K562 (cell line): ENCODE data around the gene KRI1. TPM values are rescaled to one million over a fixed set of nuclear protein-coding genes. Genes with fewer than 3 reads are reported as not detected.

Experiments
- ATAC-seq: fragments of 200-7000 bp; cut with Tn5 transposase; 3 replicates; pipeline ENCODE4 v1.9.1; 2020; ENCODE audit warnings: moderate library complexity
- BruUV-seq: library from RNA; stranded (reverse); fragments of 400-500 nt; replicated peaks from 2 replicates; lab custom pipeline; 2021; lab: Mats Ljungman, UMichigan
- CTCF ChIA-PET: fragments of 300-600 bp; formaldehyde crosslinking; extraction: SDS; loops from one replicate; lab custom pipeline; 2021; ENCODE audit warnings: low intra/inter-chr PET ratio; lab: Yijun Ruan, JAX
- POLR2A ChIA-PET: fragments of 300-600, 350-650 bp; sonication (Branson Sonifier 250); formaldehyde crosslinking; extraction: SDS; loops from one replicate; lab custom pipeline; 2021; ENCODE audit warnings: antibody characterized with exemption, inconsistent platforms; lab: Yijun Ruan, JAX
- DNase-seq, 4 experiments: peaks; one replicate each; pipeline versions ENCODE4 v3.0.0 to v3.0.0-alpha.2; 2011 to 2018; ENCODE audit warnings: low spot score in 3 of 4, mixed read lengths in 3 of 4; ENCODE audit errors: extremely low read depth in 1 of 4
- FAIRE-seq: peaks from 2 replicates; lab custom pipeline; 2011; peaks lifted over from hg19 to GRCh38; lab: Jason Lieb, UNC
- H2AFZ ChIP-seq: 2 replicates; pipeline ENCODE4 v1.6.0; 2011; ENCODE audit warnings: low read depth, low read length, control low read depth, inconsistent platforms
- H3K27ac ChIP-seq: fragments of 200-600 bp; 3 replicates; pipeline ENCODE4 v1.8.0; 2011; ENCODE audit warnings: low read depth, mild to moderate bottlenecking, control low read depth, inconsistent platforms, low read length, moderate library complexity, mixed read lengths; ENCODE audit errors: extremely low read depth
- H3K27me3 ChIP-seq, 2 experiments: fragments of 300-600 bp in 1 of 2; 2 replicates in 1 of 2; 3 replicates in 1 of 2; pipeline versions ENCODE4 v1.6.0 to v1.8.0; 2011; ENCODE audit warnings: inconsistent platforms in 2 of 2, low read length in 2 of 2, mild to moderate bottlenecking in 1 of 2, mixed read lengths in 1 of 2, moderate library complexity in 1 of 2; ENCODE audit not compliant: control insufficient read depth in 2 of 2, insufficient read depth in 2 of 2
- H3K36me3 ChIP-seq: fragments of 300-600 bp; 3 replicates; pipeline ENCODE4 v1.8.0; 2011; ENCODE audit warnings: mild to moderate bottlenecking, low read length, inconsistent platforms; ENCODE audit not compliant: control insufficient read depth, insufficient read depth
- H3K4me1 ChIP-seq, 2 experiments: fragments of 200-600 bp in 1 of 2; replicated peaks in 1 of 2; 2 replicates in 1 of 2; 3 replicates in 1 of 2; pipeline versions ENCODE4 v1.5.1 to v1.8.0; 2011; ENCODE audit warnings: inconsistent platforms in 2 of 2, low read length in 2 of 2, mild to moderate bottlenecking in 1 of 2, mixed read lengths in 1 of 2, moderate library complexity in 1 of 2; ENCODE audit not compliant: control insufficient read depth in 2 of 2, insufficient read depth in 2 of 2
- H3K4me2 ChIP-seq: 2 replicates; pipeline ENCODE4 v1.6.1; 2011; ENCODE audit warnings: low read length, control low read depth, inconsistent platforms, mixed read lengths; ENCODE audit not compliant: insufficient read depth
- H3K4me3 ChIP-seq: fragments of 200-600 bp; sonication (generic), shearing (Covaris generic); 2 replicates; pipeline ENCODE4 v1.5.1; 2016; ENCODE audit warnings: control low read depth, inconsistent platforms
- H3K79me2 ChIP-seq: fragments of 200-600 bp; 3 replicates; pipeline ENCODE4 v1.8.0; 2011; ENCODE audit warnings: low read length, inconsistent platforms; ENCODE audit not compliant: control insufficient read depth, insufficient read depth
- H3K9ac ChIP-seq, 2 experiments: 2 replicates each; pipeline versions ENCODE4 v1.6.0 to v1.6.1; 2011; ENCODE audit warnings: low read depth in 2 of 2, low read length in 2 of 2, control low read depth in 1 of 2, inconsistent platforms in 1 of 2, mild to moderate bottlenecking in 1 of 2, mixed read lengths in 1 of 2; ENCODE audit not compliant: insufficient read depth in 1 of 2
- H3K9me1 ChIP-seq: one replicate; pipeline ENCODE4 v1.6.0; 2011; ENCODE audit warnings: inconsistent platforms, mild to moderate bottlenecking, low read length, moderate library complexity; ENCODE audit not compliant: control insufficient read depth, insufficient read depth
- H3K9me3 ChIP-seq: replicated peaks from 2 replicates; pipeline ENCODE4 v1.5.1; 2011; ENCODE audit warnings: low read depth, low read length, inconsistent platforms; ENCODE audit not compliant: control insufficient read depth, insufficient read depth
- H4K20me1 ChIP-seq: replicated peaks from 2 replicates; pipeline ENCODE4 v1.6.1; 2011; ENCODE audit warnings: low read length, inconsistent platforms, mixed read lengths; ENCODE audit not compliant: control insufficient read depth, insufficient read depth
- C11orf30 ChIP-seq: fragments of 450-650 bp; IDR thresholded peaks from 2 replicates; pipeline ENCODE4 v1.6.1; 2016; ENCODE audit warnings: low read depth, mild to moderate bottlenecking
- CBX1 ChIP-seq: sonication (generic); IDR thresholded peaks from 2 replicates; pipeline ENCODE4 v1.6.1; 2016; ENCODE audit warnings: antibody characterized with exemption, low read depth, mild to moderate bottlenecking
- FOXJ2 ChIP-seq: fragments of 200-800 bp; sonication (Bioruptor generic); IDR thresholded peaks from 2 replicates; pipeline ENCODE4 v1.6.1; 2016; ENCODE audit warnings: missing genetic modification characterization, missing compliant biosample characterization
- KDM1A ChIP-seq, 2 experiments: fragments of 450-650 bp; IDR thresholded peaks; 2 replicates each; pipeline ENCODE4 v1.6.1; 2016; ENCODE audit warnings: mild to moderate bottlenecking in 2 of 2
- MAFF ChIP-seq: IDR thresholded peaks from 2 replicates; pipeline ENCODE4 v1.6.1; 2012; ENCODE audit warnings: low read length, improper control_type of control experiment
- PHB ChIP-seq: fragments of 250-450 bp; sonication (Bioruptor Pico); IDR thresholded peaks from 2 replicates; pipeline ENCODE4 v1.5.0; 2021
- SNAPC5 ChIP-seq: fragments of 250-450 bp; sonication (Bioruptor Pico); IDR thresholded peaks from 2 replicates; pipeline ENCODE4 v1.8.0; 2021; ENCODE audit warnings: moderate library complexity, mild to moderate bottlenecking, inconsistent platforms
- SRSF9 ChIP-seq: fragments of 200-400 bp; formaldehyde crosslinking; IDR thresholded peaks from 2 replicates; pipeline ENCODE4 v1.6.1; 2017; ENCODE audit warnings: low read depth, low read length, borderline replicate concordance
- TSHZ1 ChIP-seq: fragments of 250-450 bp; sonication (Bioruptor Pico); IDR thresholded peaks from 2 replicates; pipeline ENCODE4 v1.4.0; 2020; ENCODE audit warnings: mild to moderate bottlenecking, moderate library complexity
- XRCC3 ChIP-seq: fragments of 450-650 bp; IDR thresholded peaks from 2 replicates; pipeline ENCODE4 v1.6.1; 2017; ENCODE audit warnings: mild to moderate bottlenecking, moderate library complexity
- ZBTB12 ChIP-seq: fragments of 250-450 bp; sonication (Bioruptor Pico); IDR thresholded peaks from 2 replicates; pipeline ENCODE4 v1.4.0; 2020
- WGBS: fragments of 100-300 bp; shearing (Covaris generic); methylation state at CpG from one replicate; pipeline ENCODE4 v1.1.6; 2016; ENCODE audit warnings: low coverage, mixed read lengths; ENCODE audit not compliant: insufficient coverage; ENCODE audit errors: missing lambda C conversion rate; 5-methylcytosine and 5-hydroxymethylcytosine counted together
- in situ Hi-C: fragments of 300-500 bp; cut with MboI; formaldehyde crosslinking; loops from 4 replicates; pipeline ENCODE4 v1.15.0; 2018; ENCODE audit warnings: inconsistent platforms, mixed read lengths
- intact Hi-C: fragments of 100-400 bp; cut with micrococcal nuclease; formaldehyde crosslinking; loops from 2 replicates; pipeline ENCODE4 v1.14.2; 2022
- polyA plus RNA-seq, 8 experiments: library from polyadenylated mRNA; depleted of rRNA in 4 of 8; stranded (reverse) in 5 of 8; unstranded in 3 of 8; fragments of >200 nt; fragmentation: Nextera tagmentation in 2 of 8; fragmentation: Illumina TruSeq in 1 of 8; extraction: Ambion mirVana in 2 of 8; extraction: Trizol in 1 of 8; gene quantifications; 2 replicates each; pipeline versions ENCODE4 v1.2.1 to v1.2.3, GENCODE V29; 2011 to 2014; ENCODE audit warnings: inconsistent platforms in 1 of 8, missing spikeins in 1 of 8
- total RNA-seq, 7 experiments: library from RNA; depleted of rRNA in 6 of 7; stranded (reverse); fragments of >200 nt in 6 of 7; fragmentation: Illumina TruSeq in 2 of 7; extraction: Trizol in 2 of 7; gene quantifications; 2 replicates each; pipeline versions ENCODE4 v1.2.1 to v1.2.3, GENCODE V29; 2011 to 2021; ENCODE audit warnings: low replicate concordance in 1 of 7

Gene KRI1
- total and polyA plus RNA-seq, 9 of the 15 experiments (the other 6 are each of a cell fraction or from before 2014, with no cell fraction given), result 1.1 to 50.7 (median 24.7) TPM

GRCh38 chr19:10521461-10522171 lies 44.2 kb downstream of the KRI1 start:
- Histone ChIP-seq H3K9me1 (no peaks in the 10 kb centered on the region), H3K4me2 (no peak overlapping the region), H3K36me3 (no peaks in the 10 kb centered on the region), H3K9me3 (no peaks in the 10 kb centered on the region), H3K79me2 (no peaks in the 10 kb centered on the region), H3K9ac (no peak overlapping the region), H3K27ac (no peak overlapping the region), H3K4me1 (peaks cover 19 to 32% of the 10 kb centered on the region in 2 experiments; a peak in 4 of 5 replicates), H2AFZ (peak overlapping the region; percentile 40; the same call in 1 of the 2 replicates), H3K27me3 (peaks cover 0 to 10% of the 10 kb centered on the region in 2 experiments; a peak in 3 of 5 replicates), H4K20me1 (no peaks in the 10 kb centered on the region; the same call in 1 of the 2 replicates), H3K4me3 (no peak overlapping the region)
- no peak for FAIRE-seq
- no peak for ATAC-seq
- CTCF ChIA-PET, result no interaction called here
- no TSS peak for BruUV-seq
- in situ Hi-C loops, result no loop called here
- POLR2A ChIA-PET, result interaction anchor here (1.6 kb wide), 1 partner anchor 21 kb away, joined by 4 read pairs; no protein-coding TSS in a partner anchor
- DNase-seq, result no peak
- intact Hi-C loops, result no loop called here
- WGBS, result 39% methylated on average over 11 of the region's 13 CpGs
- TF ChIP-seq C11orf30, result no peak
- no peak for TF ChIP-seq TSHZ1 (CRISPR knock-in tag)
- TF ChIP-seq SRSF9, result no peak
- no peak for TF ChIP-seq ZBTB12 (CRISPR knock-in tag)
- no peak for TF ChIP-seq SNAPC5 (CRISPR knock-in tag)
- no peak for TF ChIP-seq XRCC3
- no peak for TF ChIP-seq KDM1A (IDR thresholded peaks at IDR 0.05)
- TF ChIP-seq MAFF, result no peak
- no peak for TF ChIP-seq PHB
- TF ChIP-seq CBX1, result no peak
- no peak for TF ChIP-seq FOXJ2 (tag)
